ENCODE measurements around the gene SETBP1. TPM values are rescaled to one million over a fixed set of nuclear protein-coding genes. Genes with fewer than 3 reads are reported as not detected.
A peak's percentile ranks its signal among the peaks of the same experiment; 100 is the strongest.

SETBP1 gene
- total RNA-seq, 2 experiments from 2014 or later = 6.4 to 6.7 TPM

DNA sequence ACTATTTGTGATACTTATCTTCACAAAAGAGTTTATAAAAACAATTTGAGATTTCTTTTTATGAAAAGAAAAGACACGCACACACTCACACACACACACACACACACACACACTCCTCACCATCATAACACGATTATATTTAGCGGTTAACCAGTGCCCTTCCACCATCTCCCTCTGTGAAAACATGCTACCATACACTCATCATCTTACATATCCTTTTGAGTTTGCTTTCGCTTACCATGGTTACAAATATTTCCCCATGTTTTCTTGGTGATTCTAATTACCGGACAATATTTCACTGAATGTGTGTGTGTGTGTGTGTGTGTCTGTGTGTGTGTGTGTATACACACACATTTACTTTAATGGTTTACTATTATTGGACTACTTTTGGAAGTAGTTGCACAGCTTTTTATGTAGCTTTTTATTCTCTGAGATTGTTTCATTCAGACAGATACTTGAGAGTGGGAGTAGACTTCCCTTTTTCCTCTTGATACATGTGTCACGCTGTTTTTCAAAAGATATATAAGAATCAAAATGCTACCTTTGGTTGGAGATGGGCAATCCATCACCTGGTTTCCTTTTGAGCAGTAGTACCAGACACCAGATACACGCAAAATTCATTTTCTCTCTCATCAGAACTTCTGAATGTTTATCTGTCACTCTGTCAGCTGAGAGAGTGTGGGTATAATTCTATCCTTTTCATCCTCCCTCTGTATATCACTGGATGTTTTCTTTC is 138.1 kb downstream of the SETBP1 start:
- Mint-ChIP-seq H3K4me3 (no peak overlapping the region), H3K4me1 (ENCODE audit: low read depth) (peaks cover 18% of the 10 kb centered on the region), H3K36me3 (no peaks in the 10 kb centered on the region), H3K27me3 (peaks cover 23% of the 10 kb centered on the region), H3K9me3 (no peaks in the 10 kb centered on the region), H3K27ac (no peak overlapping the region)
- DNase-seq = peak; percentile 16
- intact Hi-C loops (cut with micrococcal nuclease) = loop anchor here (1.0 to 2.0 kb wide), 7 partner anchors 20 to 378 kb away; no protein-coding TSS in a partner anchor
- ChIA-PET POLR2A (interaction anchor here (1.0 to 1.9 kb wide), 3 partner anchors 20 to 93 kb away, joined by 3 to 6 read pairs (median 6); no protein-coding TSS in a partner anchor), CTCF (interaction anchor here (1.4 kb wide), 1 partner anchor 74 kb away, joined by 3 read pairs; no protein-coding TSS in a partner anchor)

DNA sequence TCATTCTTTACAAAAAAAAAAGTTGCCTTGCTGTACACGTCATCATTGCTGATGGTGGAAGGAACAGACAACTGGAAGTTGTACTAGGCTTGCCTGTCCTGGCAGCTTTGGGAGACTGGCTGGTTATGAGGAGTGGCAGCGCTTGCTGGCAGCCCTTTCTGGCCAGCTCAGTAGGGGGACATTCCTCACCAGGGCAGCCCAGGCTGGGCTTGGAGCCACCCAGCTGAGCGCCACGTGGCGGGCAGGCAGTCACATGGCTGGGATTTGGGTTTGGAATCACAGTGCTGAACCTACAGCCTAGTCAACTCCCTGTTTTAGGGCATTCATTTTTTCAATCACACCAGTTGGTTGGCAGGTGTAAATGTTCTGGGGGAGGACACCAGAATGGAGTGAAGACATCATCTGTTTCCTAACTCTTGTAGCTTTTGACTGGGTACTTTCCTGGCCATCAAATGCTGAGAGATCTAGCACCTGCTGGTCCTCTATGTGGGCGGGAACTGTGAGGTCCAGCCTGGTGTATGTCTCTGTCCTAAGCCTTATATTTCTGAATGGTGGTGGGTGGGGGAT is 139.3 kb downstream of the SETBP1 start:
- H3K27me3 Mint-ChIP-seq = peaks cover 26% of the 10 kb centered on the region
- no peaks in the 10 kb centered on the region for H3K9me3 Mint-ChIP-seq
- no peak for DNase-seq
- H3K4me1 Mint-ChIP-seq (ENCODE audit: low read depth) = peaks cover 20% of the 10 kb centered on the region
- intact Hi-C loops (cut with micrococcal nuclease) = loop anchor here (1.0 to 5.0 kb wide), 8 partner anchors 21 to 377 kb away; partner anchors contain the start of gene SETBP1
- no peak overlapping the region for H3K27ac Mint-ChIP-seq
- POLR2A ChIA-PET = interaction anchor here (1.4 to 1.9 kb wide), 2 partner anchors 73 to 94 kb away, joined by 6 read pairs; no protein-coding TSS in a partner anchor
- no peak overlapping the region for H3K4me3 Mint-ChIP-seq
- CTCF ChIA-PET = interaction anchor here (1.4 kb wide), 1 partner anchor 72 kb away, joined by 3 read pairs; no protein-coding TSS in a partner anchor
- no peaks in the 10 kb centered on the region for H3K36me3 Mint-ChIP-seq

DNA sequence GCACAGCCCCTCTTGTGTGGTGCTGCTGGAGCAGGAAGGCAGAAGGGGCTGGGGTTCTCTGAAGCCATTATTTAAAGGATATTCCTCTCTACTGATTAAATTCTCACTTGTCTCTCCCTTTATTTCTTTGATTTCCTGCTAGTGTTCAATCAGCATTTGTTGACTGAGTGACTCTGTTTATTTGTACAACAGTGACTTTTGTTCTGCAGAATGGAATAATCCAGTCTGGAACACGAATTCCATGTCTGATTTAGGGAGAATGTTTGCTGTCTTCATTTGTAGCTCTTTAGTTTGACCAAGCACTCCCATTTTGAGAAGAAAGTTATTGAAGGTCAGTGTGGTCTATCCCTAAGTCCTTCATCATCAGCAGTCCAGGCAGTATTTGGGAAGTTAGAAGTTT is 141.2 kb downstream of the SETBP1 start:
- Mint-ChIP-seq H3K4me3 (no peak overlapping the region), H3K27me3 (peaks cover 23% of the 10 kb centered on the region), H3K9me3 (no peaks in the 10 kb centered on the region), H3K4me1 (ENCODE audit: low read depth) (peaks cover 20% of the 10 kb centered on the region), H3K36me3 (no peaks in the 10 kb centered on the region), H3K27ac (no peak overlapping the region)
- CTCF ChIA-PET = no interaction called here
- POLR2A ChIA-PET = no interaction called here
- intact Hi-C loops (cut with micrococcal nuclease) = loop anchor here (5.0 kb wide), 1 partner anchor 140 kb away; the partner anchor contains the start of gene SETBP1
- no peak for DNase-seq

DNA sequence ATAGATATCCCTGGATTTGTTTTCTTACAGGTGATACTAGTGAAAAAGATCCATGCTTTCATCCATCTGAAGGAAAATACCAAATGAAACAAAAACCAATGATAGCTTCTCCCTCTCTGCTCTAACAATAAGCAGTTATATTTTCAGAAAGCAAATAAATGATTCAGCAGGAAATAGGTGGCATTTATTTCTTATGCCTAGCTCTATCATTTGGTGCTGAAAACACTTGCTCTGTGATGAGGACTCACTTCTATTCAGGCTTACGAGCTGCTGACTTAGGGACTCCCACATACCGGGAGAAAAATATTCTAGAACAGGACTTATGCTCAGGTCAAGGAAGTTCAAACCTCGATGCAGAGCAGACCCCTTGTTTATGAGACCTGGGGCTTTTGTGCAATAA is 142.6 kb downstream of the SETBP1 start:
- intact Hi-C loops (cut with micrococcal nuclease) = loop anchor here (5.0 kb wide), 1 partner anchor 141 kb away; the partner anchor contains the start of gene SETBP1
- Mint-ChIP-seq H3K27ac (no peak overlapping the region), H3K27me3 (peaks cover 20% of the 10 kb centered on the region), H3K4me3 (no peak overlapping the region), H3K36me3 (no peaks in the 10 kb centered on the region), H3K4me1 (ENCODE audit: low read depth) (peaks cover 20% of the 10 kb centered on the region), H3K9me3 (no peaks in the 10 kb centered on the region)
- CTCF ChIA-PET = interaction anchor here (1.0 kb wide), 1 partner anchor 24 kb away, joined by 4 read pairs; no protein-coding TSS in a partner anchor
- no peak for DNase-seq
- POLR2A ChIA-PET = interaction anchor here (1.1 to 1.3 kb wide), 2 partner anchors 64 to 120 kb away, joined by 3 to 4 read pairs; no protein-coding TSS in a partner anchor

DNA sequence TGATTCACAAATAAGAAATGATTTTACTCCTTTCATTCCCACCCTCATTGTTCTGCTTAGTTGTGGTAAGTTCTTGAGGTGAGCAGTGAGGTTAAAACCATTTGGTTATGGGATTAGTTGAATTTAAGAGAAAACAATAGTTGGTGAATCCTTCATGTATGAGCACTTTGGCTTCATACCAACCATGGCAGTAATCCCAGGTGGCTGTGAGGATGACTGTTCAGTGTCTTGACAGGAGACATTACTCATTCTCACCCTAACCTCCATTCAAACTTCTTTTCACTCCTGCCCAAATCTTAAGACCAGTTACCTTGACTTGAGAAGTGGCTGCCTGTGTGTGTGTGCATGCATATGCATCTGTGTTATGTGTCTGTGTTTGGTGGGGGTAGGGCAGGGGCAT is 143.1 kb downstream of the SETBP1 start:
- Mint-ChIP-seq H3K27me3 (peaks cover 20% of the 10 kb centered on the region), H3K27ac (no peak overlapping the region), H3K36me3 (no peaks in the 10 kb centered on the region), H3K4me3 (no peak overlapping the region), H3K9me3 (no peaks in the 10 kb centered on the region), H3K4me1 (ENCODE audit: low read depth) (peaks cover 16% of the 10 kb centered on the region)
- peak; percentile 28 for DNase-seq
- POLR2A ChIA-PET = interaction anchor here (1.1 to 1.3 kb wide), 2 partner anchors 63 to 121 kb away, joined by 3 to 4 read pairs; no protein-coding TSS in a partner anchor
- intact Hi-C loops (cut with micrococcal nuclease) = loop anchor here (5.0 kb wide), 1 partner anchor 141 kb away; the partner anchor contains the start of gene SETBP1
- CTCF ChIA-PET = no interaction called here

DNA sequence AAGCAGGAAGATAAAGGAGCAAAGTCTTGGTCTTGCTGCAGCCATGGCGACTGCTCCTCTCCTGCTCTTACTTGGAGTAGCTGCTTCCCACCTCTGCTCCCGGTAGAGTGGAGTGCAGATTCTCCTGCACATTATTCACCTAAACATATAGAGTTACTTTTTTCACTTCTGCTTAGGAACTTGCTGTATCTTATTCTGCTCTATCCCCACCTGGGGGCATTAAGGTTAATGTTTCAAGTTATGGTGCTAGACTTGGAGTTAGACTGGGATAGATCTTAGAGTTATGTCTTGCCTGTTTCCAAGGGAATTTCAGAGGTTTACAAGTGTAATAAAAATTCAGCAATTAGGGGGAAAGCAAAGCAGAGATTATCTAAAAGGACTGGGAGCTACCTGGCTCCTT is 144.2 kb downstream of the SETBP1 start:
- Mint-ChIP-seq H3K4me3 (no peak overlapping the region), H3K4me1 (ENCODE audit: low read depth) (peaks cover 6% of the 10 kb centered on the region), H3K9me3 (no peaks in the 10 kb centered on the region), H3K27ac (no peak overlapping the region), H3K27me3 (peaks cover 20% of the 10 kb centered on the region), H3K36me3 (no peaks in the 10 kb centered on the region)
- intact Hi-C loops (cut with micrococcal nuclease) = loop anchor here (5.0 kb wide), 1 partner anchor 143 kb away; the partner anchor contains the start of gene SETBP1
- DNase-seq = no peak
- POLR2A ChIA-PET = no interaction called here
- CTCF ChIA-PET = no interaction called here

DNA sequence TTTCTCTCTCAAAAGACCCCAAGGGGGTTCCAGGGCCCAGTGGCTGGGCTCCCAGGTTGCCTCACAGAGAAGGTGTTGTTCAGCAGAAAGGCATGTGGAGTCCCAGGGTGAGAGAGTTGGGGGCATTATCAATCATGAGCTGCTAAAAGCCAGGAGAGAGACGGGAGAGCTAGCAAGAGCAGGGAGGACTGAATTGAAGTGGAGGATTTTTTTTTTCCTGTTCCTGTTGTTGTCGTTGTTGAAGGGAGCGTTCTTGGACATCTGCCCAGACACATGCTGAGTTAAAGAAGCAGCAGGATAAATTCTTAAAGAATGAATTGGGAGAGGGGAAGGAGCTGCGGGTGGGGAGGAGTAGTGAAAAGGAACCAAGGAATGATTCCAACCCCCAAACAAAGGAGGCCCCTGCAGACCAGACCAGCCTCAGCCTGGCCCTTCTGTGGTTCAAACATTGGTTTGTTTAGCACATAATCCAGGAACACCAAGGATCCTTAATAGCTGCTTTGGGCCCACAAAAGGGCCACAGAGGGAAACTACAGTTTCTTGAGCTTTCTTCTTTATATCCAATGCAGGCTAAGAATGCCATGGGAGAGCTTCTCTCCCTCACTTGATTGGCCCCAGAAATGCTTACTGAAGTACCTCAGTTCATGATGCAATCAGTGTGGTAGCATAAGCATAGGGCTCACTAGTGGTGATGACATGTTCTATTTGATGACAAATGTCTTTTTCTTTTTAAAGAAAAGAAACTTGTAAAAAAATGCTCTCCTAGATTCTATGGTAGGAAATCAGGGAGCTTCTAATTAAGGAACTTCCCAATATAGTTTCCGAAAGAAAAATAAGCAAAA is 146.0 kb downstream of the SETBP1 start:
- ChIA-PET CTCF (interaction anchor here (1.1 to 1.8 kb wide), 2 partner anchors 61 to 386 kb away, joined by 3 to 4 read pairs; no protein-coding TSS in a partner anchor), POLR2A (no interaction called here)
- no peaks in the 10 kb centered on the region for H3K36me3 Mint-ChIP-seq
- intact Hi-C loops (cut with micrococcal nuclease) = no loop called here
- H3K9me3 Mint-ChIP-seq = no peaks in the 10 kb centered on the region
- peaks cover 14% of the 10 kb centered on the region for H3K27me3 Mint-ChIP-seq
- H3K4me1 Mint-ChIP-seq (ENCODE audit: low read depth) = peaks cover 6% of the 10 kb centered on the region
- DNase-seq = no peak
- no peak overlapping the region for H3K27ac Mint-ChIP-seq
- no peak overlapping the region for H3K4me3 Mint-ChIP-seq

DNA sequence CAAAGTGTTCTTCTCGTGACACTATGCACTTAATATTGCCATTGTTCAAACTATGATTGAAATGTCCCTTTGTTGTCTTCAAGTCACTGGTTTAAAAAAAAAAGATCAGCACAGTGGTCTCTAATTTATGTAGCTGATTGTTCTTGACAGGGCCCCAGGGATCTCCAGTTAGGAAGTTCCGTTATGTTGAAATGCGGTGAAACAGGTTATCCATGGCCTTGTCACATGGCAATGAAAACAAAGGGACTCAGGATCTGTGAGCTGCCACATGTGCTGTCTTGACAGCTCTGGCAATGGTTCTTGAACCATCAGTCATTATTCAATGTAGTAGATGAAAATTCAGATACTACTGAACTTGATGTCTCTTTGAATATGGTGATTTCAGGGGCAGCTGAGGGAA is 147.4 kb downstream of the SETBP1 start:
- H3K4me3 Mint-ChIP-seq = no peak overlapping the region
- H3K4me1 Mint-ChIP-seq (ENCODE audit: low read depth) = peaks cover 6% of the 10 kb centered on the region
- ChIA-PET CTCF (interaction anchor here (1.1 kb wide), 1 partner anchor 59 kb away, joined by 3 read pairs; no protein-coding TSS in a partner anchor), POLR2A (no interaction called here)
- intact Hi-C loops (cut with micrococcal nuclease) = no loop called here
- DNase-seq = no peak
- peaks cover 5% of the 10 kb centered on the region for H3K27me3 Mint-ChIP-seq
- no peaks in the 10 kb centered on the region for H3K36me3 Mint-ChIP-seq
- no peak overlapping the region for H3K27ac Mint-ChIP-seq
- no peaks in the 10 kb centered on the region for H3K9me3 Mint-ChIP-seq

DNA sequence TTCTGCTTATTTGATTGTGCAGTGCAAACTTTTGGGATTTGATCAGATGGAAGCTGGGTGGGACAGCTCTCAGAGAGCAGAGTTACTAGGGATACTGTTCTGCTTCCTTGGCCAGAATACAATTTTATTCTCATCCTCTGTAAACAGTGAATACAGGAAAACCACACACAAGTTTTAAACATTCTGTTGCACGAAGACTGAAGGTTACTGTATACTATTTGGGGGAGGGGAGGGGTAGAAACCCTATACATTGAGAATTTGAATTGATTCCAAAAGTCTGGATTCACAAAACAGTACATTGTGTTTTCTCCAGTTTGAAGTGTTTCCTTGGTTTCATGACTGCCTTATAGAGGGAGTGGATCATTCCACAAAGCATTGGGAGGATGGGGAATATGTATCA is 149.9 kb downstream of the SETBP1 start:
- no peak overlapping the region for H3K4me3 Mint-ChIP-seq
- peaks cover 2% of the 10 kb centered on the region for H3K27me3 Mint-ChIP-seq
- ChIA-PET CTCF (no interaction called here), POLR2A (no interaction called here)
- no peak overlapping the region for H3K27ac Mint-ChIP-seq
- H3K4me1 Mint-ChIP-seq (ENCODE audit: low read depth) = peaks cover 6% of the 10 kb centered on the region
- intact Hi-C loops (cut with micrococcal nuclease) = no loop called here
- H3K9me3 Mint-ChIP-seq = no peaks in the 10 kb centered on the region
- DNase-seq = no peak
- no peaks in the 10 kb centered on the region for H3K36me3 Mint-ChIP-seq

DNA sequence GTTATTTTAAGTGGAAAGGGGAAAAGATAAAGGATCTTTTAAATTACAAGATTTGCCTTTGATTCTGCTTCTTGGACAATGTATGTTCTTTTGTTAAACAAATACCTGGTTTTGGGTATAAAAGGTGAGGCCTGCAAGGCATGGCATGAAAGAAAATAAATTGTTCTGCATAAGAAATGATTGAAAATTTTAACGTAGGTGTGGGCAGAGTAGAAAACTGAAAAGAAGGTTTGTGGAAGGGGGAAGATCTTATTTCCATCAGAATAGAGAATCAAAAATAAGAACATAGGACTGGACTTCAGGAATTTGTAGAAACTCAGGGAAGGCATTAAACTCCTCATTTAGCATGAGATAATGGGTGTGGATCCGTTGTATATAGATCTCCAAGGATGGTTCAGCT is 153.1 kb downstream of the SETBP1 start:
- POLR2A ChIA-PET = no interaction called here
- Mint-ChIP-seq H3K4me3 (no peak overlapping the region), H3K4me1 (ENCODE audit: low read depth) (peaks cover 8% of the 10 kb centered on the region), H3K27ac (no peak overlapping the region), H3K36me3 (no peaks in the 10 kb centered on the region), H3K9me3 (no peaks in the 10 kb centered on the region), H3K27me3 (no peaks in the 10 kb centered on the region)
- no peak for DNase-seq
- intact Hi-C loops (cut with micrococcal nuclease) = no loop called here
- CTCF ChIA-PET = interaction anchor here (0.6 kb wide), 1 partner anchor 175 kb away, joined by 3 read pairs; no protein-coding TSS in a partner anchor

DNA sequence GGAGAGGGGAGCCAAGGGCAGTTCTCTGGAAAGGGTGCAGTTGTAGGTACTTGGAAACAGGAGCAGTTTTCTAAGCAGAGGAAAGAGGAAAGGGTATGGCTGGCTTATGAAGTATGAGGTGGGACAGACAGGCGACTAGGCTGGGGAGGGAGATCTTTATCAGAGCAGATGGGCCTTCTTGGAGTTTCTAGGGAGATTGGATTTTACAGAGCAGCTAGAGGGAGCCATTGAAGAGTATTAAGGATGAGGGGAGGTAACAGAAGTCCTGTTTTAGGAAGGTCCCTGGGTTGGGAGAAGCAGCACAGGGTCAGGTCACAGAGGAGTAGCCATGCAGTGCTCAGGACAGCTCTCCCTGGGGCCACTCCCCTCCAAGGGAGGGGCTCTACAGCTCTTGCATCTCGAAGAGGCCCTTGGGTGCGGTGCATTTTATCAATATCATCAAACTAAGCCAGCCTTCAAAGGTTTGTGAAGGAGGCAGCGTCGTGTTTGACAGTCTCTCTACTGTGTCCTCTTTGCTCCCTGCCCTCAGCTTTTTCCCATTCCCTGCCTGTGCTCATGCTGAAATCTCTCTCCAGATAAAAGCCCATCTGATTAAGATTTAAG is 154.3 kb downstream of the SETBP1 start:
- Mint-ChIP-seq H3K4me1 (ENCODE audit: low read depth) (peaks cover 17% of the 10 kb centered on the region), H3K9me3 (no peaks in the 10 kb centered on the region), H3K36me3 (no peaks in the 10 kb centered on the region), H3K4me3 (no peak overlapping the region), H3K27ac (no peak overlapping the region), H3K27me3 (no peaks in the 10 kb centered on the region)
- POLR2A ChIA-PET = no interaction called here
- intact Hi-C loops (cut with micrococcal nuclease) = no loop called here
- no peak for DNase-seq
- CTCF ChIA-PET = no interaction called here
